Measurements from ENCODE around the gene CCDC47. TPM values are rescaled to one million over a fixed set of nuclear protein-coding genes. Genes with fewer than 3 reads are reported as not detected.
"Not testable (repeated sequence)": the region's sequence is repeated elsewhere in the genome, so short reads cannot be mapped to it uniquely, and the experiment has no call there.

The CCDC47 gene
- total and polyA plus RNA-seq, 12 donors = 32.0 to 153 (median 88.6) TPM

GRCh38 chr17:63805591-63805990, 32.2 kb upstream of the CCDC47 start:
- intact Hi-C loops (cut with DNase I) = no loop called here
- no peak for ATAC-seq
- 62 to 63% methylated on average over 2 of the region's 2 CpGs for WGBS, 2 donors

GRCh38 chr17:63804328-63804727, 30.9 kb upstream of the CCDC47 start:
- DNase-seq (no peak), ATAC-seq (no peak)
- TF ChIP-seq CTCF (IDR thresholded peaks at IDR 0.05) = no peak
- 94 to 100% methylated on average over 1 of the region's 1 CpG for WGBS, 2 donors
- Histone ChIP-seq H3K27me3 (no peaks in the 10 kb centered on the region), H3K36me3 (peaks cover 0 to 100% (median 92%) of the 10 kb centered on the region in 9 donors), H3K27ac (no peak overlapping the region), H3K4me3 (no peak overlapping the region), H3K4me1 (no peaks in the 10 kb centered on the region), H3K9me3 (no peaks in the 10 kb centered on the region)
- intact Hi-C loops (cut with DNase I) = no loop called here

More at GRCh38 chr17:63805591-63805990, 32.2 kb upstream of the CCDC47 start:
- Histone ChIP-seq H3K36me3 (peaks cover 0 to 100% (median 92%) of the 10 kb centered on the region in 9 donors), H3K4me3 (no peak overlapping the region), H3K9me3 (no peaks in the 10 kb centered on the region), H3K27me3 (no peaks in the 10 kb centered on the region), H3K4me1 (no peaks in the 10 kb centered on the region), H3K27ac (no peak overlapping the region)
- TF ChIP-seq CTCF (IDR thresholded peaks at IDR 0.05) = no peak
- DNase-seq = no peak

GRCh38 chr17:63800783-63801182, 27.4 kb upstream of the CCDC47 start:
- Histone ChIP-seq H3K27ac (no peak overlapping the region), H3K36me3 (peaks cover 0 to 100% (median 88%) of the 10 kb centered on the region in 9 donors), H3K27me3 (no peaks in the 10 kb centered on the region), H3K4me1 (no peaks in the 10 kb centered on the region), H3K9me3 (no peaks in the 10 kb centered on the region), H3K4me3 (no peak overlapping the region)
- intact Hi-C loops (cut with DNase I) = no loop called here
- ATAC-seq (no peak), DNase-seq (no peak)
- no peak for TF ChIP-seq CTCF (IDR thresholded peaks at IDR 0.05)
- 96 to 97% methylated on average over 1 of the region's 1 CpG for WGBS, 2 donors

- no peaks in the 10 kb centered on the region for H3K27me3 ChIP-seq
- intact Hi-C loops (cut with DNase I) = no loop called here
- no peaks in the 10 kb centered on the region for H3K4me1 ChIP-seq
- WGBS, 2 donors = 95 to 97% methylated on average over 3 of the region's 3 CpGs
- H3K27ac ChIP-seq = no peak overlapping the region
- no peaks in the 10 kb centered on the region for H3K9me3 ChIP-seq
- ATAC-seq (no peak), DNase-seq (no peak)
- no peak for TF ChIP-seq CTCF (IDR thresholded peaks at IDR 0.05)
- H3K36me3 ChIP-seq = peaks cover 0 to 100% (median 90%) of the 10 kb centered on the region in 9 donors
- no peak overlapping the region for H3K4me3 ChIP-seq
These were observed 25.2 kb upstream of the CCDC47 start for GRCh38 chr17:63798572-63799106.

- H3K27ac ChIP-seq; intact Hi-C loops (cut with DNase I); H3K4me3 ChIP-seq; H3K9me3 ChIP-seq; H3K27me3 ChIP-seq; H3K4me1 ChIP-seq; DNase-seq; ATAC-seq: not testable (repeated sequence)
- H3K36me3 ChIP-seq = peaks cover 0 to 100% (median 90%) of the 10 kb centered on the region in 9 donors
- 96 to 97% methylated on average over 10 of the region's 10 CpGs for WGBS, 2 donors
These were observed 23.0 kb upstream of the CCDC47 start for GRCh38 chr17:63796375-63796774.
